ENCODE data around the gene LAMTOR3. TPM values are rescaled to one million over a fixed set of nuclear protein-coding genes. Genes with fewer than 3 reads are reported as not detected.

Gene LAMTOR3
- total RNA-seq, 1 donor from 2014 or later, result 34.0 TPM

DNA sequence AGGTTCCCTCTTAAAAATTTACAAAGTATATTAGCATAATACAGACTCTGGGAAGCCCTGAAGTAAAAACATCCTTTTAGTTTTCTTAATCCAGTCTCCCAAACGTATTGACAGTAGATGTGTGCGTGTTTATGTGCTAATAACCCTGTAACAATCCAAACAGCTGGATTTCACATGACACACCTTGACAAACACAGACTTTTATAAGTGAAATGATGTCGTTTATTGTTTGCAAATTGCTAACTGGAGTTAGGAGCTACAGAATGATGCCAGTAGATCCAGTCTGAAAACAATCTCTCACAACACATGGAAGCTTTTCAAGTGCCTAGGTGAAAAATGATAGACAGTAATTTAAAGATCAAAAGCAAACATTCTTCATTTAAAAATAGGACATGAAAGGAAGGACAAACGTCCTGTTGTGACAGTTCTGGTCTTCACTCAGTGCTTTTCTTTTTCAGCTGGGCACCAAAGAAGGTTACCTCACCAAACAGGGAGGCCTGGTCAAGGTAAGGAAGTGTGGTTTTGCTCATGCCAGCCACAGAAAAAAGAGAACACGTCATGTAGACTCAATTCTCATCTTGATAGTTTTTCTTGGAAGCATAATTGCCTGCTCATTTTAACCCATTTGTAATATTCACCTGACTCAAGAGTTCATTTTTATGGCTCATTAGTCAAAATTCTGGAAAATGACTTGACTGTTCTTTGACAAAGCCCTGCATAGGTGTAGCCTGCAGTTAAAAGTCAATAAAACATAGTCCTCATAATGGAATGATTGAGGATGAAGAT lies 32.9 kb downstream of the LAMTOR3 start:
- no peak for DNase-seq

- DNase-seq, result no peak
Observed at GRCh38 chr4:99860521-99860920, 33.7 kb downstream of the LAMTOR3 start.

DNA sequence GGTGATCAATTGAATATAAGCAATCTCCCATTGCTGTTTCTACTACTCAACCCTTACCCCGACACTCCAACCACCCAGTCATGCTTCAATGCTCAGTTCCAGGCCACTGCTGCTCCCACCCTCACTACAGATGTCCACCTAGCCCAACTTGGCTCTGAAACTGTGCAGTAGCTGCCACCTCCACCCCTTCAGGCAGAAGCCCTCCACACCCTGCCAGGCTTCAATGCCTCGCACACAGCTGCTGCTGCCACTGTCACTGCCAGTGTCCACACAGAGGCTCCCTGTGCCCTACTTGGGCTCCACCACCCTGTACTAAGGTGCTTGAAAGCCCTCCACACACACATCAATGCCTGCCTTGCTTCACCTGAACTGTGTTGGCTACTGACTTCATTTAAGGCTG lies 34.6 kb downstream of the LAMTOR3 start:
- no peak for DNase-seq

DNA sequence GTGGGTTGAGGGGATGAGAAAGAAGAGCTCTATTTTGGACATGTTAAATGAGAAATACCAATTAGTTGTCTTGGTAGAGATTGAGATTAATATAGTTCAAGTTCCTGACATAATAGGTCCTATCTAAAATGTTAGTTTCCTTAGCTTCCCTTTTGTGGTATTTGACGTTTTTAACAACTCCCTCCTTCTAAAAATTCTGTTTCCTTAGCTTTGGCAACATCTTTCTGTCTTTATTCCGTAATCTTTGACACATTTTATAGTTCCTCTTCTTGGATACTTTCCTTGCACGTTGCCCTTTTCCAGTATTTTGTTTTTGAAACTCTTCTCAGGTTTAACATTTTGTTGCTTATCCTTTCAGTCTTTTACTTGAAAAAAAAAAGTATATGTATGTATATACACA lies 36.9 kb downstream of the LAMTOR3 start:
- DNase-seq, result no peak

GRCh38 chr4:99856166-99856565 lies 38.1 kb downstream of the LAMTOR3 start:
- DNase-seq, result no peak

- DNase-seq, result no peak
Observed at GRCh38 chr4:99855678-99856077, 38.5 kb downstream of the LAMTOR3 start.

DNA sequence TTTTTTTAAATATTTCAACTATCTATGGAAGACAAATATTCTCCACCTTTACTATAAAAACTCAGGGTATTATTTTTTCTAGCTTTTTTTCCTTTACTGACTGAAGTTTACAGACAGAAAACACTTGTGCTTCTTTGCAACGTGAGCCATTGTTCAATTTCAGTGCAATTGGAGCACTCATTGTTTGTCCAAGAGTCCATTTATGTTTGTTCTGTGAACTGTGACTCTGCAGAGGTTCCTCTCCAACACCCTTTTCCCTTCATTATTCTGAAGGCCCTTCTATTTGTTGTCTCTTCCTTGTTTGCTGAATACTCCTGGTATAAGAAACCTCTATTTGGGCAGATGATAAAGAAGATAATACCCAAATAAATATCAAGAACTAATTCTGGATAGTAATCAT lies 40.2 kb downstream of the LAMTOR3 start:
- no peak for DNase-seq

- DNase-seq, result no peak
Observed at GRCh38 chr4:99853190-99853589, 41.0 kb downstream of the LAMTOR3 start.

GRCh38 chr4:99852199-99852749 lies 42.0 kb downstream of the LAMTOR3 start:
- DNase-seq, result no peak

DNA sequence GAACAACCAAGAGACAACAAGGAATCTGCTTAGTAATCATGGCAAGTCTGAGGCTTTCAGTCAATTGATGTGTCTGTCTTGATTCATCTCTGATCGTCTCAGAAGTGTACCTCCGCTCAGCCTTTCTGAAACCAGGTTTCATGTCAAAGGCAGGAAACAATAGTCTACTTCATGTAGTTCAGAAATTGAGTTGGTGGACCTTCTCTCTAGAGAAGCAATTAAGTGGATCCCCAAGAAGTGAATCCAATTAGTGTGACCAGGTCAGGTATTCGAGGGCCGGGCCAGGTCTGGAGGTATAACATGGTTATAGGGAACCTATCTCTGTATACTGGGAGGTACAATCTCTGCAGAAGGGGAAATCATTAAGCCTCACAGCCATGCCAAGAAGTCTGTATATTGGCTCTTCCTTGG lies 45.6 kb downstream of the LAMTOR3 start:
- no peak for DNase-seq

GRCh38 chr4:99847362-99847976 lies 46.8 kb downstream of the LAMTOR3 start:
- no peak for DNase-seq

GRCh38 chr4:99846891-99847290 lies 47.3 kb downstream of the LAMTOR3 start:
- DNase-seq, result no peak

GRCh38 chr4:99845708-99846469 lies 48.3 kb downstream of the LAMTOR3 start:
- no peak for DNase-seq

GRCh38 chr4:99845179-99845578 lies 49.0 kb downstream of the LAMTOR3 start:
- no peak for DNase-seq

GRCh38 chr4:99844048-99844447 lies 50.2 kb downstream of the LAMTOR3 start:
- no peak for DNase-seq

DNA sequence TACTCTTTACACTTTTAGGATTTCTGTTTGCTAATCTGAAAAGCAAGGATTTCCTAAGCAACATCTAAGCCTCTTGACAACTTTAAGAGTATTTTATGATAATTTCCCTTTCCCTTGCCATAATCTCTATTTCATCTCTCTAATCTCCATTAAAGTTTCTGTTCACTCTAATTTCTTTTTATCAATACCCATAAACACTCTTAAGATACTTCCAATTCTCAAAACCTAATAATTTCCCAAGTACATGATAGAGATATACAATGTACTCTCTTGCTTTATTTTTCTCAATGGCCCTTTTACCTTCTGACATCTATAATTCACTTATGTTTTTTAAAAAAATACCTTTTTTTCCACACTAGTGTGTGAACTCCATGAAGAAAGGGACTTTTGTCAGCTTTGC lies 50.8 kb downstream of the LAMTOR3 start:
- DNase-seq, result no peak

GRCh38 chr4:99841129-99841528 lies 53.1 kb downstream of the LAMTOR3 start:
- no peak for DNase-seq

GRCh38 chr4:99838927-99839326 lies 55.3 kb downstream of the LAMTOR3 start:
- no peak for DNase-seq

- DNase-seq, result no peak
Observed at GRCh38 chr4:99835942-99836341, 58.3 kb downstream of the LAMTOR3 start.

DNA sequence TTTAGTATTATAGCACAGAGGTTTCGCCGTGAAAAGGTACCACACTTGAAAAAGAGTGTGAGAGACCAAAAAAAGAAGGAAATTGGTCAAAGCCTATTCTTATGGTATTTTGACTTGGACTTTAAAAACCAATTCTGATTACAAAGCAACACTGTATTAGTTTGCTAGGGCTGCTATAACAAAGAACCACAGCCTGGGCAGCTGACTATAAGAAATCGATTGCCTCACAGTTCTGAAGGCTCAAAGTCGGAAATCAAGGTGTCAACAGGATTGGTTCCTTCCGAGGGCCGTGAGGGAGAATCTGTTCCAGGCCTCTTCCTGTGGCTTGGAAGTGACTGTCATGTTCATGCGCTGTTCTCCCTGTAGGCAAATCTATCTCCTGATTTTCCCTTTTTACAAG lies 59.7 kb downstream of the LAMTOR3 start:
- no peak for DNase-seq

DNA sequence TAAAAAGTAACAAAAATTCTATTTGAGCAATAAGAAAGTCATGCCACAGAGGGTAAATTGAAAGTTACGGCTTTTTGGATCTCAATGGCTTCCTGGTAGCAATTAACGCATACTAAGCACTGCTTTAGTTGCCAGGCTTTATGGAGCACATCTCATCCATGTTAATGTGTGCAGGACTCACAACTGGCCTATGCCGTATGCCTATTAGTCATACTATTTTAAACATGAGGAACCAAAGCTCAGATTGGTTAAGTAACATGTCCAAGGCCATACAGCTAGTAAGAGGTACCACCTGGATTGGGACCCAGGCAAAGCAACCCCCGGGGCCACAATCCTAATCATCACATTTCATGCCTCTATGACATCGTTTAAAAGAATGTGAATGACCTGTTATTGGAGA lies 60.5 kb downstream of the LAMTOR3 start:
- no peak for DNase-seq

DNA sequence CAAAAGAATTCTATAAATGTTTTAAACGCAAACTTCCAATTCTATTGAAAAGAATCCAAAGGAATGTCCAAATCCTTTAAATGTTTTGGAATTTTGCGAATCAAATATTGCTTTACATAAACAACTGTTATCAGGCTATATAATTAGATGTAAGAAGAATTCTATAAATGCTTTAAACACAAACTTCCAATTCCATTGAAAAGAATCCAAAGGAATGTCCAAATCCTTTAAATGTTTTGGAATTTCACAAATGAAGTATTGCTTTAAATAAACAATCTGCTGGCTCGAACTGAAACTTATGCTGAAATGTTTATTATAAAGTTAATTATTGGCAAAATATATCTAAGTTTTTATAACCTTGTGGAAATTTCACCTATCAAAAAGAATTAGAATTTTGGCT lies 61.5 kb downstream of the LAMTOR3 start:
- no peak for DNase-seq

- no peak for DNase-seq
Observed at GRCh38 chr4:99832321-99832720, 61.9 kb downstream of the LAMTOR3 start.

Measured in skin of body (tissue), 2 donors.